Measurements from ENCODE around the gene OSCP1.

OSCP1 gene

DNA sequence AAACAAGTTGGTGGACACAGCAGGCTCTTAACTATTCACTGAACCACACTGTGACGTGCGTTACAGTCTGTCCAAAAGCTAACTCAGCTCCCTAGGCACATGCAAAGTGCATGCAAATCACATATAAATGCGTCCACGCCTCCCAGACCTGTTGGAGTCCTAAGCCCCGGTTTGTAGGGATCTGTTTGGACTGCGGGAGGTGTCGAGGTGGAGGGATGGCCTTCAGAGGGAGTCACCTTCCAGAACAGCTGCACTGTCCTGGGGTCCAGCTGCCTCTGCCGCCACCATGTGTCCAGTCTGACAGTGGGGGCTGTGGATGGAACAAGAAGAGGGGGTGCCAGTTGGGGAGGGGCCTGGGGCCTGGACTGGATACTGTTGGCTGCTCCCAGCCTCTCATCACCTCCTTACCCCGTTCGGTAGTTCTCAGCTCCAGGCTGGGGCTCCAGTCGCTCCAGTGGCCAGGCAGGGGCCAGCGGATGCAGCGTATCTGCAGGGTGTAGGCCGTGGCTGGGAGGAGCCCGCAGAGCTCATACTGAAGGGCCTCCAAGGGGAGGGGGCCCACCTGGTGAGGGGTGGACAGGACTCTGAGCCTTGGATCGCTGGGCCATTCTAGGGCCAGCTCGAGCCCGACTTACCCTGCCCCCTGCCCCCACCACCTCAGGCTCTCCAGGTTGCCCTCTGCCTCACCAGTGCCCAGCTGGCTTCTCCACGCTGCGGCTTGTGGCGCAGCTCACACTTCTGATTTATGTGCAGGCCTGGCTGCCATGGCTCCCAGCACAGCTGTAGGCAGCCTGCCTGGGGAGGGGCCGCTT, 21.8 kb upstream of the OSCP1 start:
- DNase-seq: no peak

- DNase-seq: no peak
Measured at GRCh38 chr1:36469163-36469562, 18.9 kb upstream of the OSCP1 start.

DNA sequence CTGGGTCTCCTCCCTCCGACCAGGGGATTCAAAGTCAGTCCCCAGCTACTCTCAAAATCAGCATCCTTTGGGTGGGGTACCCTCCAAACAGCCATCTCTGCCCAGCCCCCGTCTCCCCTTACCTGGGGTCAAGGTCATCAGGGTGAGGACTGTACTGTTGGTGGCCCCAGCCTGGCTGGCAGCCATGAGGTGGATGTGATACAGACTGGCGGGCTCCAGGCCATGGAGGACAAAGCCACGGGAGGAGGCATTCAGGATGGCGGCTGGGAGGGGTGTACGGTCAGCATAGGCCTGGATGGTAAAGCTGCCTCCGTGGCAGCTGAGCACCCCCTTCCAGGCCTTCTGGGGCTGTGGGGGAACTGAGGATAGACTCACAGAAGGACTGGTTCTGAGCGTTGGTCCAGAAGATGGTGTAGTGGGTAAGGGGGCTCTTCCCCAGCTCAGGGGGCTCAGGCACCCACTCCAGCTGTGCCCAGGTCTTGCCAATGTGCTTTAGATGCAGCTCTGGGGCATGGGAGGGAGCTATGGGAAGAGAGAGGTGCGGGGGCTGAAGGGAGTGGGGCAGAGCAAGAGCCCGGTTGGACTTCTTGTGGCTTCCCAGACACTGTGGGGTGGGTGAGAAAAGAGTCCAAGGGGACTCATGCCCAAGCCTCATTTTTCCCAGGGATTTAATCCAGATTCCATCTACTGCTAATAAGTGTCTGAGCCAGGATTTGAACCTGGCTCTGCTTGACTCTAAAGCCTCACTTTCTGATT, 17.6 kb upstream of the OSCP1 start:
- DNase-seq: no peak

DNA sequence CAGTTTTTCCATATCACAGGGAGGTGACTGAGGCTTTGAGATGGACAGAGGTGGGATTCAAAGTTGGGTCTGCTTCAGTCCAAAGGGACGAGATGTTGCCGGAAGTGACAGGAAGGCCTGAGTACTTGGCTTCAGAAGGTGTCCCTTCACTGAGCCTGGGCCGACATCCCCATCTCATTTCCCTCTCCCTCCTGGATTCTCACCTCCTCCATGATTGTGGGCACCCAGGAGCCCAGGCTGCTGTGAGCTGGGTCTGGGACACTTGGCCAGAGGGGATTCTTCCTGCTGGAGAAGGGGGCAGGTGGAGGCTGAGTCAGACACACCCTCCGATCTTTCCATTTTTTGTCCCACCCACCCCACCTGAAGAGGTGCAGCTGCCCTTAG, 16.8 kb upstream of the OSCP1 start:
- no peak for DNase-seq

- no peak for DNase-seq
Measured at GRCh38 chr1:36466370-36467026, 16.2 kb upstream of the OSCP1 start.

GRCh38 chr1:36465731-36466369, 15.6 kb upstream of the OSCP1 start:
- DNase-seq: no peak

DNA sequence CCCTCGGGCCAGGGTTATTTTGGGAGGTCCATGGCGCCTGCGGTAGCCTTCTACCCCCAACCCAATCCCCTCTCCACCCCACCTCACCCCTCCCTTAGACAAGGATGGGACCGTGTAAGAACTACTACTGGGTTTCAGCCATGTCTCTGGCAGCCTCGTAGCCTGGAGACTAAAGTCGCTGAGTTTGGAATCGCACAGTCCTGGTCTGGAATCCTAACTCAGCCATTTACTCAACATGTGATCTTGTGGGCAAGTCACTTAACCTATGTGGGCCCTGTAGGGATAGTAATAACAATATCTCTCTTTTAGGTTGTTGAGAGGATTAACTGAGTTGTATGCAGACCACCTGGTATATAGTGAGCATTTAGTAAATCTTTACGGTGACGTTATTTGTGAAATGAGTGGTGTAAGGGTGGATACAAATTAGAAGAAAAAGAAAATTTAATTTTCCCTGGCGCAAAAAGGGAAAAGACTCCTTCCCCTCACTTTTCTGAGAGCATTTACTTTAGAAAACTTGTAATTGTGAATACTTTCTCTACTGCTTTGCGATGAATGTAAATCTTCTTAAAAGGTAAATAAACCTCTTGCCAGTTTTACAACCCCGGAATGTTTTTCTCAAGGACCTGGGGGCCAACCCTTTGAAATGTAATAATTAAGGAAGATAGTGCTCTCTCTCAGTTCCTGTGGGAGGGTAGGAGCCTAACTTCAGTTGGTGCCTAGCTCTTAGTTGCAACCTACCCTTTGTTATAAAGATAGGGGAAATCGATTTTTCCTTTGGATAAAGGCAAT, 14.5 kb upstream of the OSCP1 start:
- peak; percentile 32 for DNase-seq

DNA sequence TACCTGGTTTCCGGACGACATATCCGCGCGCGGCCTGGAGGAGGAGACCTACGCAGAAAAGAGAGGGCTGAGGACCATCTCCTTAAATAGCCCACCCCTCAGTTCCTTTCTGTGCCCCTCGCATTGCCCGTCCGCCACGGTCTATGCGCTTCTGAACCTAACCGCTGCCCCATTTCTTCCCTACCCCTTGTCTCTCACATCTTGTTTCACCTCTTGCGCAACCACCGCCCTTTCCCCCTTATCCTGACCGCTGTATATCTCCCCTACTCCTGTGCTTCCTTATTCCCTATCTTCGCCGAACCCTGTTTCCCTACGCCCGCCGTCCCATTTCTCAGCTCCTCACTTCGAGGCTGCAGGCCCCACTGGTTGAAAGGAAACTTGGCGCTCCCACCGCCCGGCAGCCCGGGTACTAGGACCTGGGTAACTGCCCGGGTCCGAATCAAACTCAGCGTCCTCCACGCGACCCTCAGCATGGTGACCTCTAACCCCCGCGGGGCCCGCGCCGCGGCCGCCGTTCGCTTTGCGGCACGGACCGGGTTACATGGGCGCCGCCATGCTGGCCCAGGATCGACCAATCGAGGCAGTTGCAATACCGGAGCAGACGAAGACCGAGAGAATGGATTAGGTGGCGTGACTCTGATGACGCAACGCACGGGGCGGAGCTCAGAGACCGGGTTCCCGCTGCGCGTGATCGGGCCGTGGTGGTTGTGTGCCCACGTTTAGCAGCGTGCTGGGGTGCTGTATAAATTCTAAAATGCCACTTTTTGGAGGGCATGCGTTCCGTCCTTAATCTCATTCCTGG, 13.8 kb upstream of the OSCP1 start, which contains the start of gene MRPS15:
TSS of gene MRPS15 (minus strand) at position 582 of the 802 bp plus-strand sequence. CDS start at position 473, 109 bp downstream.
- DNase-seq: peak; percentile 90

DNA sequence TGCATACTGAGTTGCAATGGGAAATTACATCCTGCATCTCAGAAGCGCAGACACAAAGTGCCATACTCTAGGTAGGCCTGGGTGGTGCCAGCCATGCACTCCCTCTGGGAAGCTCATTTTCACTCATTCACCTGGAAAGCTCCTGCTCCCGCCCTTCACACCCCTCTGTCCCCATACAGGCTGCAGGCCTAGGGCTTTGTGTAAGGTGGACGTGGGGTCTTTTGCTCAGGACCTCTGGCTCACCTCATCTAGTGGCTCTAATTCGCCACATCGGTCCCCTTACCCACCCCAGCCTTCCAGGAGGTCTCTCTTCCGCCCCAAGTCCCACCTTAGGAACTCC, 13.2 kb upstream of the OSCP1 start:
- DNase-seq: no peak

- no peak for DNase-seq
Measured at GRCh38 chr1:36458910-36459309, 8.7 kb upstream of the OSCP1 start.

GRCh38 chr1:36457691-36458090, 7.4 kb upstream of the OSCP1 start:
- DNase-seq: no peak

GRCh38 chr1:36456391-36456928, 6.2 kb upstream of the OSCP1 start:
- DNase-seq: no peak

- no peak for DNase-seq
Measured at GRCh38 chr1:36455386-36455785, 5.1 kb upstream of the OSCP1 start.

- no peak for DNase-seq
Measured at GRCh38 chr1:36453600-36454388, 3.5 kb upstream of the OSCP1 start.

- no peak for DNase-seq
Measured at GRCh38 chr1:36453051-36453450, 2.8 kb upstream of the OSCP1 start.

GRCh38 chr1:36450919-36451305, 661 bp upstream of the OSCP1 start:
- no peak for DNase-seq

DNA sequence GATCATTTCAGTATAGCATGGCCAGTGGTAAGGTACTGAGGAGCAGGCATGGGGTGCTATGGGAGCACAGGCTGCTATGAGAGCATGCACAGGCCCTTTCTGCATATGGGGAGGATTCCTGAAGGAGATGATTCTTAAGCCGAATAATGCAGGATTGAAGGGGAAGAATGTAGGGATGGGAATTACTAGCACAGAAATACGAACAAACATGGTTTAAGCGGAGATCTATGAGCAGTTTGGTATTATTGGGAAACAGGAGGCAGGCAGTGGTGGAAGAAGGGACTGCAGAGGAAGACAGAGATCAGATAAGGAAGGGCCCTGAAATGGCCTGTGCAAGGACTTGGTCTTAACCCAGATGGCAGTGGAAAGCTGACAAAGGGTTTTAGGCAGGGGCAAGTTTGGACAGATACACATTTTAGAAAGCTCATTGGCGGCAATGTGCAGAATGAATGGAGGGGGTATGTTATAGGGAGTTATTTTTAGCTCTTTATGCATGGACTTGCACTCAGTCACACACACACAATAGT, 1.7 kb downstream of the OSCP1 start:
- DNase-seq: no peak

DNA sequence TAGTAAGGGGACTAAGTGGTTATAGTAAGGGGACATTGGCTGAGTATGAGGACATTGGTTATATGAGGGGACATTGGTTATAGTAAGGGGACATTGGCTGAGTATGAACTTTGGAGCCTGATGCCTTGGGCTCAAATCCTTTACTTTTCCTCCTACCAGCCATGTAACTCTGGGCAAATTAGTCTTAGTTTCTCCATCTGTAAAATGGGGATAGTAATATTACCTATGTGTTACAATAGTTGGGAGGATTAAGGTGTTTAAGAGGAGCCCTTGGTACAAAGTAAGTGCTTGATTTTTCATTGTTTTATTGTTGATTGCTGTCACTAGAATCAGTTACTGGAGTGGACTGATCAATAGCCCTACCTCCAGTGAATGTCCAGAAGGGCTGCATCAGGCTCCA, 2.8 kb downstream of the OSCP1 start:
- DNase-seq: no peak

GRCh38 chr1:36446746-36447145, 3.5 kb downstream of the OSCP1 start:
- no peak for DNase-seq

DNA sequence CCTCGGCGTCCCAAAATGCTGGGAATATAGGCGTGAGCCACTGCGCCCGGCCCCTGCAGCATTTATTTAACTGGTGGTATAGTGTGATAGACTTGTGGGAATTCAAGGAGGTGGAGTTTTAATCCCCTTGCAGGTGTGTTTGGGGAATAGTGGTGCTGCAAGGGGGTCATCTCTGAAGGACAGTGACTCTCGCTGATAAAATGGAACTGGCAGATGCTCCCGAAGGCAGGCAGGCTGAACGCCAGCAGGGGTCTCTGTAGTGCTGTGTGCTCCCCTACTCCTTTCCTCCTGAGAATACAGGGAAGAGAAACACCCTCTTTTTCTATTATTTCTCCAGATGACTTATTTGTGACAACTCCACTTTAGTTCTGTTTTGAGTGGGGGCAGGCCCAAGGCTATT, 4.0 kb downstream of the OSCP1 start:
- DNase-seq: no peak
